GM10248 (cell line): ENCODE measurements around the gene FAM3A.

Experiments
- CTCF ChIA-PET: fragments of 300-600 bp; sonication (Branson Sonifier 250); formaldehyde crosslinking; extraction: SDS; loops from one replicate; lab custom pipeline; 2021; ENCODE audit warnings: antibody characterized with exemption; lab: Yijun Ruan, JAX
- POLR2A ChIA-PET: fragments of 350-650 bp; sonication (Branson Sonifier 250); formaldehyde crosslinking; extraction: SDS; loops from one replicate; lab custom pipeline; 2020; ENCODE audit warnings: antibody characterized with exemption; lab: Yijun Ruan, JAX
- DNase-seq: peaks from one replicate; pipeline ENCODE4 v3.0.0; 2012; ENCODE audit errors: extremely low spot score
- CTCF ChIP-seq: IDR thresholded peaks from 2 replicates; pipeline ENCODE4 v1.5.1; 2012; ENCODE audit warnings: mild to moderate bottlenecking, low read depth; ENCODE audit errors: extremely low read depth, missing control alignments, control extremely low read depth

The FAM3A gene

GRCh38 chrX:154531626-154532025, 15.6 kb upstream of the FAM3A start:
- ChIA-PET CTCF (interaction anchor here (7.8 kb wide), 1 partner anchor 158 kb away, joined by 61 read pairs; the partner anchor contains the start of gene FLNA), POLR2A (no interaction called here)
- no peak for TF ChIP-seq CTCF

GRCh38 chrX:154530286-154530685, 14.3 kb upstream of the FAM3A start:
- DNase-seq = no peak
- POLR2A ChIA-PET = no interaction called here
- CTCF ChIA-PET = no interaction called here
- no peak for TF ChIP-seq CTCF

More at GRCh38 chrX:154531626-154532025, 15.6 kb upstream of the FAM3A start:
- no peak for DNase-seq

GRCh38 chrX:154529206-154529612, 13.2 kb upstream of the FAM3A start:
- TF ChIP-seq CTCF = no peak
- ChIA-PET CTCF (interaction anchor here (0.7 to 2.6 kb wide), 2 partner anchors 10 to 154 kb away, joined by 3 to 27 read pairs; partner anchors contain the start of gene FLNA), POLR2A (no interaction called here)
- DNase-seq = no peak

GRCh38 chrX:154526901-154527675, 11.1 kb upstream of the FAM3A start:
- POLR2A ChIA-PET = no interaction called here
- peak; percentile 43 for TF ChIP-seq CTCF
- peak; percentile 67 for DNase-seq
- CTCF ChIA-PET = interaction anchor here (0.7 to 2.6 kb wide), 23 partner anchors 9 to 461 kb away, joined by 3 to 27 read pairs (median 4); partner anchors contain the start of genes EMD and FLNA

- TF ChIP-seq CTCF = no peak
- ChIA-PET POLR2A (no interaction called here), CTCF (interaction anchor here (1.0 to 2.4 kb wide), 7 partner anchors 8 to 147 kb away, joined by 3 to 9 read pairs (median 6); partner anchors contain the start of gene EMD)
- no peak for DNase-seq
Measured at GRCh38 chrX:154525606-154526490, 9.8 kb upstream of the FAM3A start.

GRCh38 chrX:154519389-154519788, 3.4 kb upstream of the FAM3A start:
- CTCF ChIA-PET = interaction anchor here (0.8 to 2.2 kb wide), 3 partner anchors 8 to 146 kb away, joined by 3 to 9 read pairs (median 3); no protein-coding TSS in a partner anchor
- POLR2A ChIA-PET = no interaction called here
- TF ChIP-seq CTCF = no peak
- DNase-seq = no peak
